HEK293 (cell line): ENCODE results near the gene MTX1.
A peak's percentile ranks its signal among the peaks of the same experiment; 100 is the strongest.

ENCODE experiments used
- CTCF ChIA-PET: fragments of 350-600 bp; formaldehyde crosslinking; extraction: SDS; loops from one replicate; lab custom pipeline; 2021; ENCODE audit warnings: antibody characterized with exemption; lab: Yijun Ruan, JAX
- POLR2A ChIA-PET: fragments of 300-600 bp; formaldehyde crosslinking; extraction: SDS; loops from one replicate; lab custom pipeline; 2020; ENCODE audit warnings: antibody characterized with exemption, inconsistent platforms; lab: Yijun Ruan, JAX
- H3K27ac ChIP-seq: fragments of 200-500 bp; sonication (Bioruptor generic); 2 replicates; pipeline ENCODE4 v1.5.1; 2014; ENCODE audit warnings: low read depth, low read length, control low read depth, inconsistent platforms; ENCODE audit errors: extremely low read depth
- H3K36me3 ChIP-seq, 2 experiments: fragments of 200-500 bp in 1 of 2; sonication (Bioruptor generic) in 1 of 2; 1 replicate in 1 of 2; 2 replicates in 1 of 2; pipeline ENCODE4 v1.5.1; 2014 to 2017; ENCODE audit warnings: inconsistent platforms in 2 of 2, low read length in 2 of 2; ENCODE audit not compliant: control insufficient read depth in 2 of 2, insufficient read depth in 1 of 2
- H3K4me1 ChIP-seq: fragments of 200-500 bp; sonication (Bioruptor generic); 2 replicates; pipeline ENCODE4 v1.5.1; 2014; ENCODE audit warnings: mild to moderate bottlenecking, low read length, inconsistent platforms; ENCODE audit not compliant: control insufficient read depth, insufficient read depth
- H3K4me3 ChIP-seq: 2 replicates; pipeline ENCODE4 v1.5.1; 2011; ENCODE audit warnings: low read depth, mild to moderate bottlenecking, control low read depth, low read length, moderate library complexity
- H3K9me3 ChIP-seq: fragments of 200-500 bp; sonication (Bioruptor generic); 2 replicates; pipeline ENCODE4 v1.5.1; 2014; ENCODE audit warnings: low read depth, low read length, inconsistent platforms; ENCODE audit not compliant: control insufficient read depth, insufficient read depth
- BCL6B ChIP-seq: fragments of 450-650 bp; formaldehyde crosslinking; IDR thresholded peaks from 2 replicates; pipeline ENCODE4 v1.5.1; 2017; ENCODE audit warnings: missing biosample characterization, missing genetic modification characterization
- EGR2 ChIP-seq: fragments of 450-650 bp; formaldehyde crosslinking; IDR thresholded peaks from 2 replicates; pipeline ENCODE4 v1.5.1; 2016; ENCODE audit warnings: low read depth, missing biosample characterization, missing genetic modification characterization
- RBAK ChIP-seq: fragments of 450-650 bp; formaldehyde crosslinking; IDR thresholded peaks from 2 replicates; pipeline ENCODE4 v1.5.1; 2016; ENCODE audit warnings: missing biosample characterization, missing genetic modification characterization
- SALL2 ChIP-seq: fragments of 450-650 bp; formaldehyde crosslinking; IDR thresholded peaks from 2 replicates; pipeline ENCODE4 v1.5.0; 2017; ENCODE audit warnings: missing biosample characterization, mild to moderate bottlenecking, missing genetic modification characterization, borderline replicate concordance
- TRIM28 ChIP-seq: IDR thresholded peaks from 2 replicates; pipeline ENCODE4 v1.6.1; 2011; ENCODE audit warnings: low read length, control low read depth, borderline replicate concordance
- ZBTB21 ChIP-seq: fragments of 450-650 bp; formaldehyde crosslinking; IDR thresholded peaks from 2 replicates; pipeline ENCODE4 v1.5.1; 2017; ENCODE audit warnings: missing biosample characterization, missing genetic modification characterization
- ZFHX2 ChIP-seq: fragments of 450-650 bp; formaldehyde crosslinking; conservative IDR thresholded peaks from 2 replicates; pipeline ENCODE4 v1.5.1; 2016; ENCODE audit warnings: missing biosample characterization, missing genetic modification characterization
- ZNF2 ChIP-seq: fragments of 450-650 bp; formaldehyde crosslinking; IDR thresholded peaks from 2 replicates; pipeline ENCODE4 v1.5.1; 2016; ENCODE audit warnings: missing biosample characterization, missing genetic modification characterization
- ZNF221 ChIP-seq: fragments of 450-650 bp; formaldehyde crosslinking; IDR thresholded peaks from 2 replicates; pipeline ENCODE4 v1.5.1; 2017; ENCODE audit warnings: missing biosample characterization, missing genetic modification characterization, borderline replicate concordance
- ZNF394 ChIP-seq: fragments of 450-650 bp; formaldehyde crosslinking; IDR thresholded peaks from 2 replicates; pipeline ENCODE4 v1.5.1; 2016; ENCODE audit warnings: missing biosample characterization, missing genetic modification characterization, mild to moderate bottlenecking, moderate library complexity, borderline replicate concordance
- ZNF501 ChIP-seq: fragments of 450-650 bp; formaldehyde crosslinking; IDR thresholded peaks from 2 replicates; pipeline ENCODE4 v1.5.1; 2016; ENCODE audit warnings: missing biosample characterization, missing genetic modification characterization
- ZNF530 ChIP-seq: fragments of 450-650 bp; formaldehyde crosslinking; IDR thresholded peaks from 2 replicates; pipeline ENCODE4 v1.5.1; 2016; ENCODE audit warnings: low read depth, missing biosample characterization, missing genetic modification characterization
- ZNF629 ChIP-seq: fragments of 450-650 bp; formaldehyde crosslinking; IDR thresholded peaks from 2 replicates; pipeline ENCODE4 v1.5.1; 2017; ENCODE audit warnings: missing biosample characterization, missing genetic modification characterization
- ZNF76 ChIP-seq: fragments of 450-650 bp; formaldehyde crosslinking; IDR thresholded peaks from 2 replicates; pipeline ENCODE4; 2016; ENCODE audit warnings: low read depth, missing biosample characterization, missing genetic modification characterization, borderline replicate concordance
- ZNF777 ChIP-seq: fragments of 450-650 bp; formaldehyde crosslinking; IDR thresholded peaks from 2 replicates; pipeline ENCODE4 v1.5.1; 2017; ENCODE audit warnings: missing biosample characterization, missing genetic modification characterization, borderline replicate concordance
- ZNF792 ChIP-seq: fragments of 450-650 bp; formaldehyde crosslinking; IDR thresholded peaks from 2 replicates; pipeline ENCODE4 v1.5.1; 2016; ENCODE audit warnings: missing biosample characterization, missing genetic modification characterization
- TF ChIP-seq, protein P1 (sequence below): fragments of 450-650 bp; formaldehyde crosslinking; IDR thresholded peaks from 2 replicates; pipeline ENCODE4 v1.5.1; 2016; ENCODE audit warnings: missing biosample characterization, missing genetic modification characterization
- TF ChIP-seq, protein P2 (sequence below): fragments of 450-650 bp; formaldehyde crosslinking; IDR thresholded peaks from 2 replicates; pipeline ENCODE4 v1.5.1; 2016; ENCODE audit warnings: missing biosample characterization, missing genetic modification characterization
- TF ChIP-seq, protein P3 (sequence below): fragments of 450-650 bp; formaldehyde crosslinking; conservative IDR thresholded peaks from 2 replicates; pipeline ENCODE4 v1.5.1; 2016; ENCODE audit warnings: low read depth, missing biosample characterization, missing genetic modification characterization
- TF ChIP-seq, protein P4 (sequence below): fragments of 450-650 bp; formaldehyde crosslinking; IDR thresholded peaks from 2 replicates; pipeline ENCODE4 v1.5.1; 2016; ENCODE audit warnings: missing biosample characterization, missing genetic modification characterization
- TF ChIP-seq, protein P5 (sequence below): fragments of 450-650 bp; formaldehyde crosslinking; IDR thresholded peaks from 2 replicates; pipeline ENCODE4 v1.5.1; 2016; ENCODE audit warnings: missing biosample characterization, missing genetic modification characterization

The MTX1 gene

GRCh38 chr1:155261852-155262673 lies 53.6 kb downstream of the MTX1 start, which contains the start of gene SCAMP3:
Gene SCAMP3 (minus strand): TSS chr1:155262360. CDS start chr1:155262151, 209 bp downstream.
- Histone ChIP-seq H3K4me1 (no peaks in the 10 kb centered on the region), H3K36me3 (peaks cover 10 to 74% of the 10 kb centered on the region in 2 experiments), H3K9me3 (no peaks in the 10 kb centered on the region), H3K4me3 (peak within 1 kb of the TSS; percentile 91), H3K27ac (peak within 1 kb of the TSS; percentile 61)
- ChIA-PET CTCF (interaction anchor here (0.6 to 6.2 kb wide), 4 partner anchors 12 to 335 kb away, joined by 3 to 91 read pairs (median 6); no protein-coding TSS in a partner anchor), POLR2A (interaction anchor here (0.6 to 4.2 kb wide), 16 partner anchors 10 to 89 kb away, joined by 3 to 54 read pairs (median 4); partner anchors contain the start of genes CLK2, HCN3 and KRTCAP2)
- TF ChIP-seq, protein P1, sequence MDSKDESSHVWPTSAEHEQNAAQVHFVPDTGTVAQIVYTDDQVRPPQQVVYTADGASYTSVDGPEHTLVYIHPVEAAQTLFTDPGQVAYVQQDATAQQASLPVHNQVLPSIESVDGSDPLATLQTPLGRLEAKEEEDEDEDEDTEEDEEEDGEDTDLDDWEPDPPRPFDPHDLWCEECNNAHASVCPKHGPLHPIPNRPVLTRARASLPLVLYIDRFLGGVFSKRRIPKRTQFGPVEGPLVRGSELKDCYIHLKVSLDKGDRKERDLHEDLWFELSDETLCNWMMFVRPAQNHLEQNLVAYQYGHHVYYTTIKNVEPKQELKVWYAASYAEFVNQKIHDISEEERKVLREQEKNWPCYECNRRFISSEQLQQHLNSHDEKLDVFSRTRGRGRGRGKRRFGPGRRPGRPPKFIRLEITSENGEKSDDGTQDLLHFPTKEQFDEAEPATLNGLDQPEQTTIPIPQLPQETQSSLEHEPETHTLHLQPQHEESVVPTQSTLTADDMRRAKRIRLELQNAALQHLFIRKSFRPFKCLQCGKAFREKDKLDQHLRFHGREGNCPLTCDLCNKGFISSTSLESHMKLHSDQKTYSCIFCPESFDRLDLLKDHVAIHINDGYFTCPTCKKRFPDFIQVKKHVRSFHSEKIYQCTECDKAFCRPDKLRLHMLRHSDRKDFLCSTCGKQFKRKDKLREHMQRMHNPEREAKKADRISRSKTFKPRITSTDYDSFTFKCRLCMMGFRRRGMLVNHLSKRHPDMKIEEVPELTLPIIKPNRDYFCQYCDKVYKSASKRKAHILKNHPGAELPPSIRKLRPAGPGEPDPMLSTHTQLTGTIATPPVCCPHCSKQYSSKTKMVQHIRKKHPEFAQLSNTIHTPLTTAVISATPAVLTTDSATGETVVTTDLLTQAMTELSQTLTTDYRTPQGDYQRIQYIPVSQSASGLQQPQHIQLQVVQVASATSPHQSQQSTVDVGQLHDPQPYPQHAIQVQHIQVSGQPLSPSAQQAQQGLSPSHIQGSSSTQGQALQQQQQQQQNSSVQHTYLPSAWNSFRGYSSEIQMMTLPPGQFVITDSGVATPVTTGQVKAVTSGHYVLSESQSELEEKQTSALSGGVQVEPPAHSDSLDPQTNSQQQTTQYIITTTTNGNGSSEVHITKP, result peak; percentile 97
- TF ChIP-seq BCL6B (no peak), TRIM28 (peak; percentile 60; the same call in 1 of the 2 replicates), ZFHX2 (tag by site-specific recombination) (peak; percentile 45; the same call in 1 of the 2 replicates), EGR2 (tag by site-specific recombination) (peak; percentile 50; the same call in 1 of the 2 replicates), RBAK (tag by site-specific recombination) (no peak), ZBTB21 (tag by site-specific recombination) (no peak; the same call in 1 of the 2 replicates), ZNF530 (tag by site-specific recombination) (no peak), SALL2 (no peak), ZNF394 (tag by site-specific recombination) (peak; percentile 70; the same call in 1 of the 2 replicates), ZNF777 (tag by site-specific recombination) (no peak), ZNF2 (tag by site-specific recombination) (peak; percentile 91), ZNF629 (peak; percentile 70), ZNF221 (tag by site-specific recombination) (no peak), ZNF76 (tag by site-specific recombination) (peak; percentile 98), ZNF792 (tag by site-specific recombination) (no peak), ZNF501 (tag by site-specific recombination) (peak; percentile 92)
- TF ChIP-seq, protein P2, sequence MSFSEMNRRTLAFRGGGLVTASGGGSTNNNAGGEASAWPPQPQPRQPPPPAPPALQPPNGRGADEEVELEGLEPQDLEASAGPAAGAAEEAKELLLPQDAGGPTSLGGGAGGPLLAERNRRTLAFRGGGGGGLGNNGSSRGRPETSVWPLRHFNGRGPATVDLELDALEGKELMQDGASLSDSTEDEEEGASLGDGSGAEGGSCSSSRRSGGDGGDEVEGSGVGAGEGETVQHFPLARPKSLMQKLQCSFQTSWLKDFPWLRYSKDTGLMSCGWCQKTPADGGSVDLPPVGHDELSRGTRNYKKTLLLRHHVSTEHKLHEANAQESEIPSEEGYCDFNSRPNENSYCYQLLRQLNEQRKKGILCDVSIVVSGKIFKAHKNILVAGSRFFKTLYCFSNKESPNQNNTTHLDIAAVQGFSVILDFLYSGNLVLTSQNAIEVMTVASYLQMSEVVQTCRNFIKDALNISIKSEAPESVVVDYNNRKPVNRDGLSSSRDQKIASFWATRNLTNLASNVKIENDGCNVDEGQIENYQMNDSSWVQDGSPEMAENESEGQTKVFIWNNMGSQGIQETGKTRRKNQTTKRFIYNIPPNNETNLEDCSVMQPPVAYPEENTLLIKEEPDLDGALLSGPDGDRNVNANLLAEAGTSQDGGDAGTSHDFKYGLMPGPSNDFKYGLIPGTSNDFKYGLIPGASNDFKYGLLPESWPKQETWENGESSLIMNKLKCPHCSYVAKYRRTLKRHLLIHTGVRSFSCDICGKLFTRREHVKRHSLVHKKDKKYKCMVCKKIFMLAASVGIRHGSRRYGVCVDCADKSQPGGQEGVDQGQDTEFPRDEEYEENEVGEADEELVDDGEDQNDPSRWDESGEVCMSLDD, result peak; percentile 59; the same call in 1 of the 2 replicates
- TF ChIP-seq, protein P3, sequence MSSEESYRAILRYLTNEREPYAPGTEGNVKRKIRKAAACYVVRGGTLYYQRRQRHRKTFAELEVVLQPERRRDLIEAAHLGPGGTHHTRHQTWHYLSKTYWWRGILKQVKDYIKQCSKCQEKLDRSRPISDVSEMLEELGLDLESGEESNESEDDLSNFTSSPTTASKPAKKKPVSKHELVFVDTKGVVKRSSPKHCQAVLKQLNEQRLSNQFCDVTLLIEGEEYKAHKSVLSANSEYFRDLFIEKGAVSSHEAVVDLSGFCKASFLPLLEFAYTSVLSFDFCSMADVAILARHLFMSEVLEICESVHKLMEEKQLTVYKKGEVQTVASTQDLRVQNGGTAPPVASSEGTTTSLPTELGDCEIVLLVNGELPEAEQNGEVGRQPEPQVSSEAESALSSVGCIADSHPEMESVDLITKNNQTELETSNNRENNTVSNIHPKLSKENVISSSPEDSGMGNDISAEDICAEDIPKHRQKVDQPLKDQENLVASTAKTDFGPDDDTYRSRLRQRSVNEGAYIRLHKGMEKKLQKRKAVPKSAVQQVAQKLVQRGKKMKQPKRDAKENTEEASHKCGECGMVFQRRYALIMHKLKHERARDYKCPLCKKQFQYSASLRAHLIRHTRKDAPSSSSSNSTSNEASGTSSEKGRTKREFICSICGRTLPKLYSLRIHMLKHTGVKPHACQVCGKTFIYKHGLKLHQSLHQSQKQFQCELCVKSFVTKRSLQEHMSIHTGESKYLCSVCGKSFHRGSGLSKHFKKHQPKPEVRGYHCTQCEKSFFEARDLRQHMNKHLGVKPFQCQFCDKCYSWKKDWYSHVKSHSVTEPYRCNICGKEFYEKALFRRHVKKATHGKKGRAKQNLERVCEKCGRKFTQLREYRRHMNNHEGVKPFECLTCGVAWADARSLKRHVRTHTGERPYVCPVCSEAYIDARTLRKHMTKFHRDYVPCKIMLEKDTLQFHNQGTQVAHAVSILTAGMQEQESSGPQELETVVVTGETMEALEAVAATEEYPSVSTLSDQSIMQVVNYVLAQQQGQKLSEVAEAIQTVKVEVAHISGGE (tag by site-specific recombination), result peak; percentile 80
- TF ChIP-seq, protein P4, sequence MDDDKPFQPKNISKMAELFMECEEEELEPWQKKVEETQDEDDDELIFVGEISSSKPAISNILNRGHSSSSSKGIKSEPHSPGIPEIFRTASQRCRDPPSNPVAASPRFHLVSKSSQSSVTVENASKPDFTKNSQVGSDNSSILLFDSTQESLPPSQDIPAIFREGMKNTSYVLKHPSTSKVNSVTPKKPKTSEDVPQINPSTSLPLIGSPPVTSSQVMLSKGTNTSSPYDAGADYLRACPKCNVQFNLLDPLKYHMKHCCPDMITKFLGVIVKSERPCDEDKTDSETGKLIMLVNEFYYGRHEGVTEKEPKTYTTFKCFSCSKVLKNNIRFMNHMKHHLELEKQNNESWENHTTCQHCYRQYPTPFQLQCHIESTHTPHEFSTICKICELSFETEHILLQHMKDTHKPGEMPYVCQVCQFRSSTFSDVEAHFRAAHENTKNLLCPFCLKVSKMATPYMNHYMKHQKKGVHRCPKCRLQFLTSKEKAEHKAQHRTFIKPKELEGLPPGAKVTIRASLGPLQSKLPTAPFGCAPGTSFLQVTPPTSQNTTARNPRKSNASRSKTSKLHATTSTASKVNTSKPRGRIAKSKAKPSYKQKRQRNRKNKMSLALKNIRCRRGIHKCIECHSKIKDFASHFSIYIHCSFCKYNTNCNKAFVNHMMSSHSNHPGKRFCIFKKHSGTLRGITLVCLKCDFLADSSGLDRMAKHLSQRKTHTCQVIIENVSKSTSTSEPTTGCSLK, result no peak
- TF ChIP-seq, protein P5, sequence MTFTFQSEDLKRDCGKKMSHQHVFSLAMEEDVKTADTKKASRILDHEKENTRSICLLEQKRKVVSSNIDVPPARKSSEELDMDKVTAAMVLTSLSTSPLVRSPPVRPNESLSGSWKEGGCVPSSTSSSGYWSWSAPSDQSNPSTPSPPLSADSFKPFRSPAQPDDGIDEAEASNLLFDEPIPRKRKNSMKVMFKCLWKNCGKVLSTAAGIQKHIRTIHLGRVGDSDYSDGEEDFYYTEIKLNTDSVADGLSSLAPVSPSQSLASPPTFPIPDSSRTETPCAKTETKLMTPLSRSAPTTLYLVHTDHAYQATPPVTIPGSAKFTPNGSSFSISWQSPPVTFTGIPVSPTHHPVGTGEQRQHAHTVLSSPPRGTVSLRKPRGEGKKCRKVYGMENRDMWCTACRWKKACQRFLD (tag by site-specific recombination), result no peak
